GM11168 (cell line): ENCODE measurements around the gene RCOR3.
"Not testable (repeated sequence)": the region's sequence is repeated elsewhere in the genome, so short reads cannot be mapped to it uniquely, and the experiment has no call there.

Experiments used
- in situ Hi-C: fragments of 300-500 bp; cut with MboI; formaldehyde crosslinking; loops from one replicate; pipeline ENCODE4 v1.12.0; 2022; ENCODE audit warnings: low sequenced_read_pairs; ENCODE audit not compliant: unreplicated experiment

The RCOR3 gene

DNA sequence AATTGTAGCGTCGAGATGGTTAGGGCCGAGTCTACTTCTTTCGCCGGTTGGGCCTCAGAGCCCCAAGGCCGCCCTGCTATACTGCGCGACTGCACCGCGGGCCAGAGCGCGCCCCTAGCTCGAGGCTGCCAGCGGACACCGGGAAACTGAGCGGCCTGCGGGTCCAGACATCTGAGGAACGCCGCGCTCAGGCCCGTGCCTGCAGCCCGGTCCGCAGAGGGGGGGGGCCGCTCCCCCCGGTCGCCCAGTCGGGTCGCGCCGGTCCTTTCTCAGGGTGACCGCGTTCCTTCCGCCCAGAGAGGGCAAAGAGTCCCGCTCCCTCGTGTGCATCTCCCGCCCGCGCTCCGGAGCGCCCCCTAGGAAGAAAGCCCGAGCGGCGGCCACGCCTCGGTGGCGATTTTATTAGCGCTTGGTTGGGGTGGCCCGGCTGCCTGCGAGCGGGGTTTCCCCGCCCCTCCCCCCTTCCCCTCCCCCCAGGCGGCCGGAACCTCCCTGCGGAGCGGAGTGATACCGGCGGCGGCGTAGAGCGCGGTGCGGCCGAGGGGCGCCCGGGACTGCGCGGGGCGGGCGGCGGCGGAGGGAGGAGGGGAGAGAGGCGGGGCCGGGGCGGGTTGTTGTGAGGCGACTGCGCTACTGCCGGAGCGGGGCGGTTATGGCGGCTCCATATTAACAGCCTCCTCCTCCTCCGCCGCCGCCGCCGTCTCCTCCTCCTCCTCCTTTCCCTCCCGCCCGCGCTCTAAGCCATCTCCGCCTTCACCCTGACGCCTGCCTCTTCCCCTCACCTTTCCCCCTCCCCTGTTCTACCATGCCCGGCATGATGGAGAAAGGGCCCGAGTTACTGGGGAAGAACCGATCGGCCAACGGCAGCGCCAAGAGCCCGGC, at the start of gene RCOR3:
RCOR3 (plus strand) TSS at position 611 of the 882 bp plus-strand sequence; CDS start at position 806, 195 bp downstream.
- in situ Hi-C loops, result no loop called here

DNA sequence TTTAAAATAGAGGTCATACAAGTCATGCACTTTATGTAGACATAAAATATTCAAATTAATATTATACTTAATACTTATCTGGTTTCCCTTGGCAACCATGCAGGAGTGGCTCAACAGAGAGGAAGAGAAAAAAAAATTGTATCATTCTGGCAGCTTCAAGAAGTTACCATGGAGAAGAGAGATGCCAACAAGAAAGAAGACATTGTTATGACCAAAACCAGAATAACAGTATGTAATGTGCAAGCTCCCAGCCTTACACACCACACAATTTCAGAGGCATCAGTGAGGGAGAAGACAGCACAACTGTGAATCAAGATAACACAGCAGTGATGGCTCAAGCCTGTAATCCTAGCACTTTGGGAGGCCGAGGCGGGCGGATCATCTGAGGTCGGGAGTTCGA, 49.1 kb upstream of the RCOR3 start:
- in situ Hi-C loops, result no loop called here

- in situ Hi-C loops, result no loop called here
These were observed 48.2 kb upstream of the RCOR3 start for GRCh38 chr1:211210965-211211364.

- in situ Hi-C loops, result no loop called here
These were observed 45.5 kb upstream of the RCOR3 start for GRCh38 chr1:211213702-211214101.

DNA sequence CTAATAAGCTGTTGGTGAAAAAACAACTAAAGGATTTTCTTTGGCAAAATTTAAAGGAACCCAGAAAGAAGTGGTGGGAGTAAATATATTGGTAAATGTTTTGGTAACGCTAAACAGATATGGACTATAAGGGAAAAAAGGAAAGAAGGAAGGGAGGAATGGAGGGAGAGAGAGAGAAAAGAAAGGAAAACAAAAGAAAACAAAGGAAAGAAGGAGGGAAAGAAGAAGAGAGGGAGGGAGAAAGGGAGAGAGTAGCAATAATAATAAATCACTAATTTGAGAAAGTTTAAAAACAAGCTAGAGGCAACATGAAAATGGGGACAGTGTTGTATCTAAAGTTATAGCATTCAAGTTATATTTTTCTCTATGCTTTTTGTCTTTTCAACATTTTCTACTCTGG, 43.6 kb upstream of the RCOR3 start:
- in situ Hi-C loops, result no loop called here

GRCh38 chr1:211217392-211217791, 41.8 kb upstream of the RCOR3 start:
- in situ Hi-C loops, result no loop called here

DNA sequence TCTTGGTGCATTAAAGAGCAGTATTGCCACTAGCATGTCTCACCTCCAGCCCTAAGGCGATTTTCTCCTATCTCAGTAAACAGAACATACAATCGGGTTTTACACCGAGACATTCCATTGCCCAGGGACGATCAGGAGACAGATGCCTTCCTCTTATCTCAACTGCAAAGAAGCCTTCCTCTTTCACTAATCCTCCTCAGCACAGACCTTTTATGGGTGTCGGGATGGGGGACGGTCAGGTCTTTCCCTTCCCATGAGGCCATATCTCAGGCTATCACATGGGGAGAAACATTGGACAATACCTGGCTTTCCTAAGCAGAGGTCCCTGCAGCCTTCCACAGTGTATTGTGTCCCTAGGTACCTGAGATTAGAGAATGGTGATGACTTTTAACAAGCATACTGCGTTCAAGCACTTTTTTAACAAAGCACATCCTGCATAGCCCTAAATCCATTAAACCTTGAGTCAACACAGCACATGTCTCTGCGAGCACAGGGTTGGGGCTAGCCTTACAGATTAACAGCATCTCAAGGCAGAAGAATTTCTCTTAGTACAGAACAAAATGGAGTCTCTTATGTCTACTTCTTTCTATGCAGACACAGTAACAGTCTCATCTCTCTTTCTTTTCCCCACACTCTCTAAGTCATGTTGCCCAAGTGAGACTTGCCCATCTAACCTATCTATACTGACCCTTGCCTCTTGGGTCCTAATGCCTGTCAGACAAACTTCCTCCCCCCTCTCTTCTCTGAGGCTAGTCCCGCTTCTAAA, 36.5 kb upstream of the RCOR3 start:
- in situ Hi-C loops, result not testable (repeated sequence)

DNA sequence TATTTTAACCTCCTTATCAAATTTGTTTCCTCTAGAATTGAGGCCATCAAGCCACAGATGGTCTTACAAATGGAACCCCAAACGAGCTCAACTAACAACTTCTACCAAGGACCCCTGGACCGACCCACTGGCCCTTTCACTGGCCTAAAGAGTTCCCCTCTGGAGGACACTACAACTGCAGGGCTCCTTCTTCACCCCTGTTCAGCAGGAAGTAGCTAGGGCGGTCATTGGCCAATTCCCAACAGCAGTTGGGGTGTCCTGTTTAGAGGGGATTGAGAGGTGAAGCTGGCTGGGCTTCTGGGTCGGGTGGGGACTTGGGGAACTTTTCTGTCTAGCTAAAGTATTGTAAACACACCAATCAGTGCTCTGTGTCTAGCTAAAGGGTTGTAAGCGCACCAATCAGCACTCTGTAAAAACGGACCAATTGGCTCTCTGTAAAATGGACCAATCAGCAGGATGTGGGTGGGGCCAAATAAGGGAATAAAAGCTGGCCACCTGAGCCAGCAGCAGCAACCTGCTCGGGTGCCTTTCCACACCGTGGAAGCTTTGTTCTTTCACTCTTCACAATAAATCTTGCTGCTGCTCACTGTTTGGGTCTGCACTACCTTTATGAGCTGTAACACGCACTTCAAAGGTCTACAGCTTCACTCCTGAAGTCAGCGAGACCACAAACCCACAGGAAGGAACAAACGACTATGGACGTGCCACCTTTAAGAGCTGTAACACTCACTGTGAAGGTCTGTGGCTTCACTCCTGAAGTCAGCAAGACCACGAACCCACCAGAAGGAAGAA, 30.4 kb upstream of the RCOR3 start:
- in situ Hi-C loops, result not testable (repeated sequence)

- in situ Hi-C loops, result no loop called here
These were observed 29.8 kb upstream of the RCOR3 start for GRCh38 chr1:211229365-211229759.

GRCh38 chr1:211231873-211232272, 27.3 kb upstream of the RCOR3 start:
- in situ Hi-C loops, result no loop called here

DNA sequence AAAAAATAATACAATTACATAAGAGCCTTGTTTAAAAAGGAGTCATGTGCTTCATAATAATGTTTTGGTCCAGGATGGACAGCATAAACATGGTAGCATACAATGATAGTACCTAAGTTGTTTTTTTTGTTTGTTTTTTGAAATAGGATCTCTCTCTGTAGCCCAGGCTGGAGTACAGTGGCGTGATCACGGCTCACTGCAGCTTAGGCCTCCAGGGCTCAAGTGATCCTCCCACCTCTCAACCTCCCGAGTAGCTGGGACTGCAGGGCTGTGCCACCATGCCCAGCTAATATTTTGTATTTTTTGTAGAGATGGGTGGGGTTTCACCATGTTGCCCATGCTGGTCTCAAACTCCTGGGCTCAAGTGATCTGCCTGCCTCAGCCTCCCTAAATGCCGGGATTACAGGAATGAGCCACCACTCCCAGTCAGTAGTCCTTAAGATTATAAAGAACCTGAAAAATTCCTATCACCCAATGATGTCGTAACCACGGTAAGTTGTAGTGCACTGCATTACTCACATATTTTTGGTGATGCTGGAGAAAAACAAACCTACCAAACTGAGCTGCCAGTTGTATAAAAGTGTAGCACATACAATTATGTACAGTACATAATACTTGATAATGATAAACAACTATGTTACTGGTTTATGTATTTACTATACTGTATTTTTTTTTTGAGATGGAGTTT, 22.4 kb upstream of the RCOR3 start:
- in situ Hi-C loops, result no loop called here

- in situ Hi-C loops, result no loop called here
These were observed 21.6 kb upstream of the RCOR3 start for GRCh38 chr1:211237579-211237978.

- in situ Hi-C loops, result not testable (repeated sequence)
These were observed 18.6 kb upstream of the RCOR3 start for GRCh38 chr1:211240567-211240966.

DNA sequence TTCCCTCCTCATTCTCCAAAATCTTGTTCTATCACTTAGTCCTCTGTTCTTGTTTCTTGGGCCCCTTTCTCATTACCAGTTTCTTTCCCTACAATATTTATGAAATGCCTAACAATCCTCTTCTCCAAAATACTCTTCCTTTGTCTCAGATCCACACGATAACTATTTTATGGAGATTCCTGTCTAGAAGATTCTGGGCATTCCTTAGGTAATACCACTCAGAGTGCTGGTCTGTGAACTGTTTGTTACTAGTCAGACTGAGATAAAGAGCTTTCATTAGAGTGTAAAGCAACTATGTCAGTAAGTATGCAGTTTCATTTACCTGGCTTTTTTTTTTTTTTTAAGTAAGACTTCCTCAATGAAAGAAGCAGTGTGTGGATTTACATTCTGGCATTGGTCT, 18.1 kb upstream of the RCOR3 start:
- in situ Hi-C loops, result no loop called here

DNA sequence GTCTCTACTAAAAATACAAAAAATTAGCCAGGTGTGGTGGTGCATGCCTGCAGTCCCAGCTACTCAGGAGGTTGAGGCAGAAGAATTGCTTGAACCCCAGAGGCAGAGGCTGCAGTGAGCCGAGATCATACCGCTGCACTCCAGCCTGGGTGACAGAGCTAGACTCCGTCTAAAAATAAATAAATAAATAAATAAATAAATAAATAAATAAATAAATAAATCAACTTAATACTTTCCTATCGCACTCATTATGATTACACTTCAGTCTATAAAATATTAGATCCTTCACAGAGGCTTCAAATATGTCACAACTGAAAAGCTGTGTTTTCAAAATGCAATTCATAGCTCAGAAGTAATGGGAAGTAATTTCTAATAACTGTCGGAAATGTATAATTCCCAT, 15.5 kb upstream of the RCOR3 start:
- in situ Hi-C loops, result not testable (repeated sequence)

- in situ Hi-C loops, result not testable (repeated sequence)
These were observed 12.6 kb upstream of the RCOR3 start for GRCh38 chr1:211246583-211246982.

DNA sequence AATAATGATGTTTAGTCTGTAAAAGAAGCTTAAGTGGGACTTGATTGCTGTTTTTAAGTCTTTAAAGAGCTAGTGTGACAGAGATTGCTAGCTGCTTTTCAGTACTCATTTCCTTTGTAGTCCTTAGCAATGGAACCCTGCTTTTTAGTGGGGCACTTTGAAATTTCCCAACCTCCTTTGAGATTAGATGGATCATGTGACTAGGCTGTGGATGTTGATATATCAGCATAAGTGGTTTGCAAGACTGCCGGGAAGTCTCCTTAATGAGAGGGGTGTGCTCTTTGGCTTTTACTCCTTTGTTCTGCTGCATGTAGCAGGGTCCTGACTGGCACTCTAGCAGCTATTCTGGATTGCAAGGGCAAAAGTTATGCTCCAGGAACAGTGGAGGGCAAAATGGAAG, 11.2 kb upstream of the RCOR3 start:
- in situ Hi-C loops, result no loop called here

- in situ Hi-C loops, result not testable (repeated sequence)
These were observed 9.6 kb upstream of the RCOR3 start for GRCh38 chr1:211249611-211250010.

- in situ Hi-C loops, result no loop called here
These were observed 1.3 kb upstream of the RCOR3 start for GRCh38 chr1:211257826-211258225.

DNA sequence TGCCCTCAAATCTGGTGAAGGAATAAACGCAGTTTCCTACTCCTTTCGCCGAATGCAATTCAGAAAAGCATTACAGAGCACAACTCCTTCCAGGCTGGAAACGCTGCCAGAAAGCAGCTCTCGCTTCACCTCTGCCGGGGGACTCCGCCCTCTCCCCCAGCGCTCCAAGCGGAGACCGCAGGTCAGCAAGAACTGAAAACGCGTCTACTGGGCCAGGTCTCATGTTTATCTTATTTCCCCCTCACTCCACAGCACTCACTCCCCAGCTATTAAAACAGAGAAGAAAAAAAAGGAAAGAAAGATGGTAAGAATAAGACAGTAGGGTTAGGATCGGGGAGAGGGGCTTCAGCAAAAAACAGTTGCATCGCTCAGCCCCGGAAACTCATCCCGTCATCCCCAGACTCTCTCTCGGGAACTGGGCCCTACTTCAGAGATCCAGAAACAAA, 833 bp upstream of the RCOR3 start:
- in situ Hi-C loops, result no loop called here
